ENCODE measurements around the gene ZNRD2.

DNA sequence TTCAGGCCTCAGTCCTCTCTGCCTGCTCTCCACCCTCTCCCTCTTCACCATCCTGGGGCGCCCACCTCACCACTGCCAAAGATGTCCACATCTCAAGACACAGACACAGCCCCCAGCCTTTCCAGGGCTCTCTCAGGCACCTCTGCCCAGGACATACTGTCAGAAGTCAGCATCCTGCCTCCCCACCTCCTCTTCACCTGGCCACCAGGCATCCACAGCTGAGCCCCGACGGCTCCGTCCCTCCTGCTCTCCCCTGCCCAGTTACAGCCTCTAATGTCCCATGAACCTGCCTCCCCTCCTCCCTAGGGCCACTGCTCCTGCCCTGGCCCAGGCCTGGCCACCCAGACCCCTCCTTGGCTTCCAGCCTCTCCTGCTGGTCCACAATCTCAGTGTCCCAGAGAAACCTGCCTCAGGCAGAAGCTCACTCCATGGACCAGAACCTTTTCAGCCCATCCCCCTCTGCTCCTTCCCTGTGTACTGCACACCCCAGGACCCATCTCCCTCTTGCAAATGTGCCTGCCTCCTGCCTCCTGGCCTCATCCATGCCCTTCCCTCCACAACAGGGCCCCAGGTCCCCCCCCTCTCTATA, 15.3 kb upstream of the ZNRD2 start:
- TF ChIP-seq, protein P1, sequence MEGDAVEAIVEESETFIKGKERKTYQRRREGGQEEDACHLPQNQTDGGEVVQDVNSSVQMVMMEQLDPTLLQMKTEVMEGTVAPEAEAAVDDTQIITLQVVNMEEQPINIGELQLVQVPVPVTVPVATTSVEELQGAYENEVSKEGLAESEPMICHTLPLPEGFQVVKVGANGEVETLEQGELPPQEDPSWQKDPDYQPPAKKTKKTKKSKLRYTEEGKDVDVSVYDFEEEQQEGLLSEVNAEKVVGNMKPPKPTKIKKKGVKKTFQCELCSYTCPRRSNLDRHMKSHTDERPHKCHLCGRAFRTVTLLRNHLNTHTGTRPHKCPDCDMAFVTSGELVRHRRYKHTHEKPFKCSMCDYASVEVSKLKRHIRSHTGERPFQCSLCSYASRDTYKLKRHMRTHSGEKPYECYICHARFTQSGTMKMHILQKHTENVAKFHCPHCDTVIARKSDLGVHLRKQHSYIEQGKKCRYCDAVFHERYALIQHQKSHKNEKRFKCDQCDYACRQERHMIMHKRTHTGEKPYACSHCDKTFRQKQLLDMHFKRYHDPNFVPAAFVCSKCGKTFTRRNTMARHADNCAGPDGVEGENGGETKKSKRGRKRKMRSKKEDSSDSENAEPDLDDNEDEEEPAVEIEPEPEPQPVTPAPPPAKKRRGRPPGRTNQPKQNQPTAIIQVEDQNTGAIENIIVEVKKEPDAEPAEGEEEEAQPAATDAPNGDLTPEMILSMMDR (IDR thresholded peaks at IDR 0.05): no peak
- no peak for TF ChIP-seq POLR2AphosphoS5 (IDR thresholded peaks at IDR 0.05)
- no peak for TF ChIP-seq POLR2A (IDR thresholded peaks at IDR 0.05; ENCODE audit: low read depth)

Data from esophagus muscularis mucosa (tissue), 3 donors.